Neural progenitor cell (in vitro differentiated cells): ENCODE results near the gene OR2H2. TPM values are rescaled to one million over a fixed set of nuclear protein-coding genes. Genes with fewer than 3 reads are reported as not detected.
A peak's percentile ranks its signal among the peaks of the same experiment; 100 is the strongest.

Source experiments
- DNase-seq: peaks from one replicate; pipeline ENCODE4 v3.0.0-alpha.2; 2016; ENCODE audit warnings: low spot score
- H2AFZ ChIP-seq: fragments of 200-600 bp; sonication (generic); replicated peaks from 2 replicates; pipeline ENCODE4 v1.6.1; 2016; ENCODE audit warnings: antibody characterized with exemption
- H3F3A ChIP-seq: fragments of 200-600 bp; sonication (generic); 2 replicates; pipeline ENCODE4 v1.6.1; 2016; ENCODE audit warnings: antibody characterized with exemption, low read depth
- H3K27ac ChIP-seq: fragments of 200-600 bp; sonication (generic); 2 replicates; pipeline ENCODE4 v1.5.1; 2016; ENCODE audit warnings: mild to moderate bottlenecking
- H3K27me3 ChIP-seq: fragments of 200-600 bp; sonication (generic); 2 replicates; pipeline ENCODE4 v1.6.1; 2016; ENCODE audit warnings: mild to moderate bottlenecking, moderate library complexity
- H3K36me3 ChIP-seq: fragments of 200-600 bp; sonication (generic); 2 replicates; pipeline ENCODE4 v1.5.1; 2016
- H3K4me1 ChIP-seq: fragments of 200-600 bp; sonication (generic); 2 replicates; pipeline ENCODE4 v1.6.1; 2016; ENCODE audit warnings: mixed run types
- H3K4me2 ChIP-seq: fragments of 200-600 bp; sonication (generic); 2 replicates; pipeline ENCODE4 v1.6.1; 2016
- H3K4me3 ChIP-seq: fragments of 200-600 bp; sonication (generic); 2 replicates; pipeline ENCODE4 v1.5.1; 2016
- H3K79me2 ChIP-seq: fragments of 200-600 bp; sonication (generic); 2 replicates; pipeline ENCODE4 v1.6.1; 2016; ENCODE audit warnings: low read depth
- H3K9ac ChIP-seq: fragments of 200-600 bp; sonication (generic); 2 replicates; pipeline ENCODE4 v1.6.1; 2016
- H3K9me3 ChIP-seq: fragments of 200-600 bp; sonication (generic); 2 replicates; pipeline ENCODE4 v1.5.1; 2016; ENCODE audit warnings: low read depth
- H4K20me1 ChIP-seq: fragments of 200-600 bp; sonication (generic); 2 replicates; pipeline ENCODE4 v1.6.1; 2016; ENCODE audit warnings: low read depth
- H3K27ac Mint-ChIP-seq: 3 replicates; pipeline ENCODE4 v1.8.0; 2021; ENCODE audit warnings: mixed read lengths
- H3K27me3 Mint-ChIP-seq: 2 replicates; pipeline ENCODE4 v1.8.0; 2022; ENCODE audit warnings: low read depth, mild to moderate bottlenecking, inconsistent platforms, moderate library complexity, mixed read lengths; ENCODE audit not compliant: insufficient read depth
- H3K36me3 Mint-ChIP-seq: 3 replicates; pipeline ENCODE4 v1.8.0; 2021; ENCODE audit warnings: mixed read lengths
- H3K4me1 Mint-ChIP-seq: 3 replicates; pipeline ENCODE4 v1.8.0; 2021; ENCODE audit warnings: mixed read lengths
- H3K4me3 Mint-ChIP-seq: 3 replicates; pipeline ENCODE4 v1.8.0; 2021; ENCODE audit warnings: mild to moderate bottlenecking, moderate library complexity, mixed read lengths
- H3K9me3 Mint-ChIP-seq: 3 replicates; pipeline ENCODE4 v1.8.0; 2020; ENCODE audit warnings: mixed read lengths
- EZH2 ChIP-seq: fragments of 200-600 bp; sonication (generic); IDR thresholded peaks from 2 replicates; pipeline ENCODE4 v1.6.1; 2017; ENCODE audit warnings: antibody characterized with exemption, mild to moderate bottlenecking, moderate library complexity
- EZH2phosphoT487 ChIP-seq: fragments of 200-600 bp; sonication (generic); IDR thresholded peaks from 2 replicates; pipeline ENCODE4 v1.6.1; 2017; ENCODE audit warnings: antibody characterized with exemption
- total RNA-seq: library from RNA; depleted of rRNA; stranded (reverse); fragments of >200 nt; gene quantifications from 2 replicates; pipeline ENCODE4 v1.2.3, GENCODE V29; 2015; ENCODE audit warnings: low replicate concordance
- TF ChIP-seq, protein P1 (sequence below): fragments of 200-600 bp; sonication (generic); IDR thresholded peaks from 2 replicates; pipeline ENCODE4 v1.5.1; 2017; ENCODE audit warnings: antibody characterized with exemption, mild to moderate bottlenecking

OR2H2 gene
- total RNA-seq, 1 donor from 2014 or later: not detected

DNA sequence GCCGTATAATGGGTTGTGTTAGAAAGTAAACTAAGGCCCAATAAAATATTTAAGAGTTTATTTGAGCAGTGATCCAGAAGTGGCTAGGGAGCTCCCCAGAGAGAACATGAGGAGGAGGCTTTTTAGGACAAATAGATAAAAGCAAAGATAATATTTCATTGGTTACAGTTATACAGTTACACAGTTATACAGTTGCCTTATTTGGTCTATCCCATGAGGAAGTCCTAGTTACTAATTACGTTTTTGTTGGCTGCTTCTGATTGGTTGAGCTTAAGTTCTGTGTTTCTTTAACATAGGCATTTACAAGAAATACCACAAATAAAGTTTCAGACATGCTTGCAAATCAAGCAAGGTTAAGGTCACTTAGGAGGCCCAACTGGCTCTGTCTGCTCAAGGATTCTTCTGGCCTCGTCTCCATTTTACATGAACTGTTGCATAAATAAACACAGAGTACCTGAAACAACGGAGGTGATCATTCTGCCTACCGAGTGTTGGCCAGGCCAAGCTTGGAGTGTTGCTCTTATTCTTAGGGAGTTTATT, 32.3 kb upstream of the OR2H2 start:
- TF ChIP-seq, protein P1, sequence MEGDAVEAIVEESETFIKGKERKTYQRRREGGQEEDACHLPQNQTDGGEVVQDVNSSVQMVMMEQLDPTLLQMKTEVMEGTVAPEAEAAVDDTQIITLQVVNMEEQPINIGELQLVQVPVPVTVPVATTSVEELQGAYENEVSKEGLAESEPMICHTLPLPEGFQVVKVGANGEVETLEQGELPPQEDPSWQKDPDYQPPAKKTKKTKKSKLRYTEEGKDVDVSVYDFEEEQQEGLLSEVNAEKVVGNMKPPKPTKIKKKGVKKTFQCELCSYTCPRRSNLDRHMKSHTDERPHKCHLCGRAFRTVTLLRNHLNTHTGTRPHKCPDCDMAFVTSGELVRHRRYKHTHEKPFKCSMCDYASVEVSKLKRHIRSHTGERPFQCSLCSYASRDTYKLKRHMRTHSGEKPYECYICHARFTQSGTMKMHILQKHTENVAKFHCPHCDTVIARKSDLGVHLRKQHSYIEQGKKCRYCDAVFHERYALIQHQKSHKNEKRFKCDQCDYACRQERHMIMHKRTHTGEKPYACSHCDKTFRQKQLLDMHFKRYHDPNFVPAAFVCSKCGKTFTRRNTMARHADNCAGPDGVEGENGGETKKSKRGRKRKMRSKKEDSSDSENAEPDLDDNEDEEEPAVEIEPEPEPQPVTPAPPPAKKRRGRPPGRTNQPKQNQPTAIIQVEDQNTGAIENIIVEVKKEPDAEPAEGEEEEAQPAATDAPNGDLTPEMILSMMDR: no peak
- TF ChIP-seq EZH2phosphoT487 (no peak), EZH2 (no peak)
- peaks cover 4% of the 10 kb centered on the region for H3K9me3 Mint-ChIP-seq
- H3K36me3 Mint-ChIP-seq: no peaks in the 10 kb centered on the region
- DNase-seq: peak; percentile 35
- Histone ChIP-seq H2AFZ (no peak overlapping the region), H3K27me3 (peaks cover 81% of the 10 kb centered on the region), H3K4me3 (peak overlapping the region; percentile 49), H3K9me3 (no peaks in the 10 kb centered on the region), H4K20me1 (peaks cover 7% of the 10 kb centered on the region), H3K9ac (no peak overlapping the region), H3K4me2 (peak overlapping the region; percentile 89), H3K4me1 (no peaks in the 10 kb centered on the region), H3K36me3 (no peaks in the 10 kb centered on the region), H3F3A (peaks cover 7% of the 10 kb centered on the region), H3K79me2 (no peaks in the 10 kb centered on the region), H3K27ac (no peak overlapping the region)
- H3K4me1 Mint-ChIP-seq: peaks cover 6% of the 10 kb centered on the region
- no peak overlapping the region for H3K27ac Mint-ChIP-seq
- H3K4me3 Mint-ChIP-seq: peak overlapping the region; percentile 77
- H3K27me3 Mint-ChIP-seq: peaks cover 43% of the 10 kb centered on the region

GRCh38 chr6:29553268-29554057, 31.5 kb upstream of the OR2H2 start:
- H3K36me3 ChIP-seq: no peaks in the 10 kb centered on the region
- Mint-ChIP-seq H3K27ac (no peak overlapping the region), H3K36me3 (no peaks in the 10 kb centered on the region), H3K4me1 (peaks cover 6% of the 10 kb centered on the region), H3K9me3 (peaks cover 4% of the 10 kb centered on the region), H3K27me3 (peaks cover 45% of the 10 kb centered on the region), H3K4me3 (peak overlapping the region; percentile 78)
- H4K20me1 ChIP-seq: peaks cover 7% of the 10 kb centered on the region
- H3K79me2 ChIP-seq: no peaks in the 10 kb centered on the region
- H3F3A ChIP-seq: peaks cover 7% of the 10 kb centered on the region
- no peaks in the 10 kb centered on the region for H3K4me1 ChIP-seq
- peak overlapping the region; percentile 89 for H3K4me2 ChIP-seq
- peak overlapping the region; percentile 49 for H3K4me3 ChIP-seq
- H2AFZ ChIP-seq: peak overlapping the region; percentile 83
- H3K27me3 ChIP-seq: peaks cover 81% of the 10 kb centered on the region
- no peak overlapping the region for H3K27ac ChIP-seq
- TF ChIP-seq EZH2: peak; percentile 89
- peak; percentile 92 for TF ChIP-seq EZH2phosphoT487
- TF ChIP-seq, protein P1: peak; percentile 44
- DNase-seq: peak; percentile 92
- H3K9me3 ChIP-seq: no peaks in the 10 kb centered on the region
- no peak overlapping the region for H3K9ac ChIP-seq

- H3K4me1 Mint-ChIP-seq: peaks cover 11% of the 10 kb centered on the region
- no peak overlapping the region for H3K9ac ChIP-seq
- no peaks in the 10 kb centered on the region for H3K9me3 ChIP-seq
- no peaks in the 10 kb centered on the region for H3K36me3 ChIP-seq
- peaks cover 7% of the 10 kb centered on the region for H3F3A ChIP-seq
- TF ChIP-seq, protein P1: no peak
- no peak for TF ChIP-seq EZH2phosphoT487
- no peak for TF ChIP-seq EZH2
- H4K20me1 ChIP-seq: peaks cover 7% of the 10 kb centered on the region
- H3K79me2 ChIP-seq: no peaks in the 10 kb centered on the region
- no peak overlapping the region for H3K27ac ChIP-seq
- no peak overlapping the region for H2AFZ ChIP-seq
- H3K9me3 Mint-ChIP-seq: peaks cover 4% of the 10 kb centered on the region
- H3K4me2 ChIP-seq: no peak overlapping the region
- no peaks in the 10 kb centered on the region for H3K36me3 Mint-ChIP-seq
- H3K27me3 Mint-ChIP-seq: peaks cover 43% of the 10 kb centered on the region
- no peak for DNase-seq
- no peak overlapping the region for H3K4me3 Mint-ChIP-seq
- H3K27ac Mint-ChIP-seq: no peak overlapping the region
- H3K27me3 ChIP-seq: peaks cover 78% of the 10 kb centered on the region
- H3K4me1 ChIP-seq: peaks cover 2% of the 10 kb centered on the region
- H3K4me3 ChIP-seq: no peak overlapping the region
These were observed 30.2 kb upstream of the OR2H2 start for GRCh38 chr6:29554764-29555163.
